Measurements from ENCODE around the gene SLC17A9. TPM values are rescaled to one million over a fixed set of nuclear protein-coding genes. Genes with fewer than 3 reads are reported as not detected.
A peak's percentile ranks its signal among the peaks of the same experiment; 100 is the strongest.

SLC17A9 gene
- polyA plus RNA-seq (ENCODE audit: insufficient read length in 10 of 10), result 1 to 10 TPM in 6 of 10 donors, under 1 TPM in 4; 0.62 to 2.9 (median 1.1) TPM
- long read RNA-seq, donor 1, result 0 reads
- long read RNA-seq, donor 2, result 0 reads
- long read RNA-seq, donor 3, result 0 reads
- long read RNA-seq, donor 4, result 0 reads
- long read RNA-seq, donor 5, partial matches to known transcripts, result 0 of 1 reads
- long read RNA-seq, donor 5, other reads (novel, unspliced or antisense), result 0 of 1 reads
- long read RNA-seq, donor 6, result 0 reads
- long read RNA-seq, donor 7, result 0 reads
- long read RNA-seq, donor 8, result 0 reads
- long read RNA-seq, donor 9, result 0 reads

DNA sequence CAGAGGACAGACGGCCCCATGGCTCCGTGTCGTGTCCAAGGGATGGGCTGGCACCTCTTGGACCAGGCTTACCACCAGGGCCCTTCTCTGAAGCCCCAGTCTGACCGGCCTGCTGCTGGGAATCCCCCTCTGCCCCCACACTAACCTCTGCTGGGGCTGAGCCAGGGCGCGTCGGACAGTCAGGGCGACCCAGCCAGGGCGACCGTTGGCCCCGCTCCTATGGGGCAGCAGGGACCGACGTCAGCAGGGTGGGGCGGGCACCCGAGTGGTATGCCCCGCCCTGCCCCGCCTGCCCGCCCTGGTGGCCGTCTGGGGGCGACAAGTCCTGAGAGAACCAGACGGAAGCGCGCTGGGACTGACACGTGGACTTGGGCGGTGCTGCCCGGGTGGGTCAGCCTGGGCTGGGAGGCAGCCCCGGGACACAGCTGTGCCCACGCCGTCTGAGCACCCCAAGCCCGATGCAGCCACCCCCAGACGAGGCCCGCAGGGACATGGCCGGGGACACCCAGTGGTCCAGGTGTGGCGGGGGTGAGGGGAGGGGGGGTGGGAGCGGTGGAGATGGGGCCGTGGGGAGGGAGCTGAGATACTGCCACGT, at the start of gene SLC17A9:
SLC17A9 (plus strand) TSS at position 337 of the 595 bp plus-strand sequence; CDS start at position 459, 122 bp downstream.
- peak in 1 of 3 donors; percentile 51 for DNase-seq

DNA sequence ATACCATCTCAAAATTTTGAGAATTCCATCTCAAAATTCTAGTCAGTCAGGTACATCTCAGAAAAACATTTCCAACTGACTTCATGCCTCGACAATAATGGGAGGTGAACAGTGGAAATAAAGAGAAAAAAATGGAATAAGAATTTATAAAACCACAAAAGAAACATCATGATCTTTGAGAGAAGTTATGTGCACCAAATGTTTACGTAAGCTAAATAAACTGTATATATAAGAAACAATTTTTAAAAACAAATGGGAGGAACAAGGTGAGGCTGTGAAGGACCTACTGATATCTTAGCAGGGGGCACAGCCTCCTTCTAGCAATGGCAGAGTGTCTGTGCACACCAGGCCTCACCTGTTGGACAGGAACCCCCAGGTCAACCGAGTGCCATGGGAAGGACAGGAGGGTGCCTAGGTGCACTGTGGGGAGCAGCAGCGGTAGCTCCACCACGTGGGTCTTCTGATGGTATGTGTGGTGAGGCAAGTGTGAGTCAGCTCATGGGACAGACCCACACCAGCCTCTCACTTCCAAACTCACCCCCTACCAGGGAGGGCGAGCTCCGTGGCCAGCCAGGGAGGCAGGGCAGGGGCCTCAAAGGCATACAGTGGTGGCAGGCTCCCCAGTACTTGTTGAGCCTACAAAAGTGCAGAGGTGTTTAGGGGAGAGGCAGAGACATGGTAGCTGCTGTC, 49.4 kb upstream of the SLC17A9 start:
- DNase-seq, result no peak

GRCh38 chr20:62905536-62906117, 46.9 kb upstream of the SLC17A9 start:
- DNase-seq, result no peak

DNA sequence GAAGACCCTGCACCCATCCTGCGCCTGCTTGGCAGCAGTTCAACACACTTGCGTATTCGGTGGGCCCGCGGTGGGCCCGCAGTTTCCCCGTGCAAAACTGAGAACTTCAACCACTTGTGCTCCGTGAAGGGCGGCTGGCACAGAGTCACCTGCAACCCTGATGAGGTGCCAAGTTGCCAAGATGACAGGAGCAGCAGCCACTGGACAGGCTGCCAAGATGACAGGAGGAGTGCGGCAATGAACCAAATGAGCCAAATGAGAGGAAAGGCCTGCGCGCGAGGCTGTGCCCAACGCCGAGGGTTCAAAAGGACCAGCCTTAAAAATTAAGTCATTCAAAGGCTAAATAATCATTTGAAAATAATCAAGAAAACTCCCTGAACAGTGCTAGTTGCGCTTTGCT, 46.3 kb upstream of the SLC17A9 start:
- DNase-seq, result no peak

DNA sequence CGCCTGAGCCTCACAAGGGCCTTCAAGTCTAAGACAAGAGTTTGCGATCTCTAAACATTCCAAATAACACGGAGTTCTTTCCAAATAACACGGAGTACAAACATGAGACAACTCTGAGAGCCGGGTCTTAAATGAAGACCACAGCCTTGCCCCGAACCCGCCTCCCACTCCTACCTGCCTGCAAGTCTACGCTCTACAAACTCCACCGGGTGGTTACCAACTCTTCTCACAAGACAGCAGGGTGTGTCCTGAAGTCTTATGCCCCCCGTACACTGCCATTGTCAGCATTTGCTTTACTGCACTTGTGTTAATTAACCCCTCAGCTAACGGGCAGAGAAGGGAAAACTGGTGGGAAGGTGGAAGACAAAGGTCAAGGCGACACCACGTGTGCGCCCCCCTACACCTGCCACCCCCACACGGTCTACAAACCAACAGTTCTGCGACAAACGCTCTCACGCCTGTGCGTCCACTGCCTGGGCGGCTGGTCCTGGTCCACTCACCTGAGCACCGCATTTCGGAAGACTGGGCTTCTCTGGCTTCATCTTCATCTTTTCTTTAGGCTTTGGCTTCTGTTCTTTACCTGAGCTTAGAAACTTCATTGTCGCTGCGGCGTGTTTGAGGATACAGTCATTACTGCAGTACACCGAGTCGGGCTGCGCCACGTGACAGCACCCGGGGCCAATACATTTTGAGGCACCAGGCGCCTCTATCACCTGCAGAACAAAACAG, 45.7 kb upstream of the SLC17A9 start:
- no peak for DNase-seq

DNA sequence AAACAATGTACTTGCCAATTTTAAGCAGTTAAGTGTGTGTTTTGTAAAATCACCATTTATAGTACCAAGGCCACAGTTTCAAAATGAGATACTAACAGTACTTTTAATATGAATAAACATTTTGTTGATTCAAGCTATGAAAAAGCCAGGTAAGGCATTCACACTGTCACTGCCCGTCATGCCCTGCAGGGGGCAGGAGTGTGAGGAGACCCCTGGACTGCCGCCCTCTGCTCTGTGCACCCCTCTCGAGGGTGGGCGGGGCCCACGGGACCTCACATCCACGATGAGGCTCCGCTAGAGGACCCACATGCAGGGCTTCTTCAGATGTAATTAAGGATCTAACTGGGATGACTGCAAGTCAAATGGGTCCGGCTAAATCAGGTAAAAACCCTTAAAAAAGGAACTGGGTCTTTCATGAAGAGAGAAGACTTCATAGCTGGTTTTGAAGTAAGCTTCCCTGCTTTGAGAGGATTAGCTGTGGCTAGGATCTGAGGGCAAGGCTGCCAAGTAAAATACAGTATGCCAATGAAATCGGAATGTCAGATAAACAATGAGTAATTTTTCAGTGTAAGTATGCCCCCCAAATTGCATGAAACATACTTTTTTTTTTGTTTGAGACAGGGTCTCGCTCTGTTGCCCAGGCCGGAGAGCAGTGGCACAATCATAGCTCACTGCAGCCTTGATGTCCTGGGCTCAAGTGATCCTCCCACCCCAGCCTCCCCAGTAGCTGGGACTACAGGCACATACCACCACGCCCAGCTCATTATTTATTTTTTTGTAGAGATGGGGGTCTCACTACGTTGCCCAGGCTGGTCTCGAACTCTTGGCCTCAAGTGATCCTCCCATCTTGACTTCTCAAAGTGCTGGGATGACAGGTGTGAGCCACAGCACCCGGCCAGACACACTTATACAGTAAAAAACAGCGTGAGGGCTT, 44.9 kb upstream of the SLC17A9 start:
- DNase-seq, result no peak

DNA sequence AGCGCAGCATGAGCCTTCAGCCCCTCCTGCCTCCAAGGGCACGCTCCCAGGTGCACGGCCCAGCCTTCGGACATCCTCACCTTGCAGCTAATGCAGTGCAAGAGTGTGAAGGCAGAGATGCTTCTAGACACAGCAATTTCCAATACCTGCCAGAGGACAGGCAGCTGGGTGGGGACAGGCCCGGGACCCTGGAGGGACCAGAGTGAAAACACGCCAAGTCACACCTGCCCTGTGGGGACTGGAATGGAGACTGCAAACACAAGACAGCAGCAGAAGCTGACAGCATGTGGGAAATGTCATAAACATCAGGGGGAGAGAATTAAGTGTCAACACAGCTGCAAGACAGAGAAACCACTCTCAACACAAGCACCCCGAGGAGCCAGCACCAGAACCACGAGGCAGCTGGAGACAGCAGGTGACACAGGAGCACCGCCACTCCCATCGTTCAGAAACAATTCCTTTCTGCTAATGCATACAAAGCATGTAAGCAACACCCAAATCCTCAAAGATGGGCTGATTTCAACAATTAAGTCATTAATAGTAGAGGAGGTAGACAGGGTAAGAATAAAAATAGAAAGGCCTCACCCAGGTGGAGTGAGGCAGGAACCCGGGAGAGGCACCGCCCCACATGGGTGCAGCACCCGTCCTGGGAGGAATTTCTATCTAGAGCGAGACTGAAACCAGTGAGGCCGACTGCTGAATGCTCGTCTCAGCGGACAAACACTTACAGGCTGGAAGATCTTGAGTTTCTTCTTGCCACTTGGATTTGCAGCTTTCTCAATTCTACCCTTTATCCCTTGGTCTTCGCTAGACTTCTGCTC, 43.3 kb upstream of the SLC17A9 start:
- DNase-seq, result no peak

GRCh38 chr20:62910217-62910766, 42.2 kb upstream of the SLC17A9 start:
- no peak for DNase-seq

DNA sequence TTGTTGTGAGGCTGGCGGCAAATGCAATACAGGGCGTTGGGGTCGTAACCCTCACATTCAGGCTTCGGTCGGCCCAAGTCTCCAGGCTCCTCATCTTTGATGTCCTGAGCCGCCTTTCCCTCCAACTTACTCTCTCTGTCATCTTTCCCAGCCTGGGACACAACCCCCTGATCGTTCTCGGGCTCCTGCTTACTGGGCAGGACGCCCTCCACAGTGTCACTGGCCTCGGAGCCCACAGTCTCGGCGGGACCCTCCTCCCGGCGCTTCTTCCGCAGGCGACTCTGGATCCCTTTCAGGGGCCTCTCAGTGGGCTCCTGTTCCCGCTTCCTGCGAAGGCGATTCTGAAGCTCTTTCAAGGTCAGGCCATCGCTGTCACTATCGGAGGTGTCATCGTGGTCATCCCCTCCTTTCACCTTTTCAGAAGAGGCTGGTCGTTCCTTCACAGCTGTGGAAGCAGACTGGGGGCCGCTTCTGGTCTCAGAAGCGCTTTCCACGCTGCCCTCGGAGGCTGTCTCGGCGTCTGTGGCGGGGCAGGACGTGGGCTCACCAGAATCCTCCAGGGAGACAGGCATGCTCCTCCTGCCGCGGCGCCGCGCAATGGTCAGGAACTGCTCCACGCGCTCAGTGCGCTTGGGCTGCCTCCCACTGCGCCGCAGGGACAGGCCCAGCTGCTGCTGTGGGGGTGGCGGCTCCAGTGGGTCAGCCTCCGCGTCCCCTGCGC, 41.6 kb upstream of the SLC17A9 start:
- no peak for DNase-seq

- DNase-seq, result no peak
Measured at GRCh38 chr20:62911701-62912280, 40.7 kb upstream of the SLC17A9 start.

DNA sequence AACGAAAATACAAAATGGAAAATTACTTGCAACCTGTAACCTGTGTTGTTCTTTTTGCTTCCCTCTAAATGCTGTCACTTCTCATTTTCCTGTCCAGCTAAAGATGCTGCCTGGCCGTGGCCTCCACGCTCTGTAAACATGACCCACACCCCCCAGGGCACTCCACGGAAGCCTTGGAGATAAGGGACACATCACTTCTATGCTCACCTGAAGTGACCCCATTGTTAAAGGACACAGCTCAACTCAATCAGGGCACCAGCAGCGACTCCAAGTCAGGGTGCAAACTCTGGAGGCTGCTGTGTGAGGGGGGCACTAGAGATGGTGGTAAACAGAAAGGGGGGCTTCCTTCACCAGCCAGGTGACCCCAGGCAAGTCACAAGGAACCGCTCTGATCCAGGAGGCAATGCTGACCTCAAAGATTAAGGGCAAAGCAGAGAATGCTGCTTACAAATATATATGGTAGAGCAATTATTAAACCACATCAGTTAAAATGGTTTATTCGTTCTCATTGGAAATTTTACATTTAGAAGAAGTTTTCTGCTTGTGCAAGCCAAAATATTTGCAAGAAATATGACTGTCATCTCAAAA, 39.4 kb upstream of the SLC17A9 start:
- no peak for DNase-seq

DNA sequence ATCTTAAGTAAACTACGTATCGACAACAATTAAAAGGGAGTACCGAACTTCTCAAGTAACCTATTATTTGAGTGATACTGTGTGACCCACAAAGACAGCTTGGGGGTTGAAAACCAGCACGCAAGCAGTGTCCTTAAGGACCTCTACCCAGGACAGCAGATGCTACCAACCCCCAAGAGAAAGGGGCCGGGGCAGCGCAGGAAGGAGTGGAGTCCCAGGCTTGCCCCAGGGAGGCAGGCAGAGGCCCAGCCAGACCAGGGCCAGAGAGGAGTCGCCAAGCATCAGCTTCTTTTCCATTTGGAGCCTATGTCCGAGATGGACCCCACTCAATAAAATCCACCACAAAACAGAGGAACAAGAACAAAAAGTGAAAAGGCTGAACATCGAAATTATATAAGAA, 38.1 kb upstream of the SLC17A9 start:
- no peak for DNase-seq

DNA sequence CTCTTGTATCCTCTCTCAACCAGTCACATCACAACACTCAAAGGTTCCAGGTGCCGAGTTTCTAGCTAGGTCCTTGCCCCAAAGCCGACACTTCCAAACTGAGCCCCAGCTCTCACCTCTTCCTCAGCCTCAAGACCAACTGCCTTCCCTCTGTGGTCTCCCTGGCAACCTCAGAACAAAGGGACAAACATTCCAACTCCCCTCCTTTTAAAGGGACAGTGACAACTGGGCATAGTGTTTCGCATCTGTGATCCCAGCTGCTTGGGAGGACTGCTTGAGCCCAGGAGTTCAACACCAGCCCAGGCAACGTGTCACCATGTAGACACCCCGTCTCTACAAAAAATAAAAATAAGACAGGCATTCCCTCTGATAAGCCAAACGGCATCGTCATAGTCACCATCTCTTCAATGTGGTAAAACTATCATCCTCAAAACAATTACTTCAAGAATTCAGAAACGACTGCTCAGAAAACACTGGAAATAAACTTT, 37.5 kb upstream of the SLC17A9 start:
- peak; percentile 35 to 63 (median 46) for DNase-seq

DNA sequence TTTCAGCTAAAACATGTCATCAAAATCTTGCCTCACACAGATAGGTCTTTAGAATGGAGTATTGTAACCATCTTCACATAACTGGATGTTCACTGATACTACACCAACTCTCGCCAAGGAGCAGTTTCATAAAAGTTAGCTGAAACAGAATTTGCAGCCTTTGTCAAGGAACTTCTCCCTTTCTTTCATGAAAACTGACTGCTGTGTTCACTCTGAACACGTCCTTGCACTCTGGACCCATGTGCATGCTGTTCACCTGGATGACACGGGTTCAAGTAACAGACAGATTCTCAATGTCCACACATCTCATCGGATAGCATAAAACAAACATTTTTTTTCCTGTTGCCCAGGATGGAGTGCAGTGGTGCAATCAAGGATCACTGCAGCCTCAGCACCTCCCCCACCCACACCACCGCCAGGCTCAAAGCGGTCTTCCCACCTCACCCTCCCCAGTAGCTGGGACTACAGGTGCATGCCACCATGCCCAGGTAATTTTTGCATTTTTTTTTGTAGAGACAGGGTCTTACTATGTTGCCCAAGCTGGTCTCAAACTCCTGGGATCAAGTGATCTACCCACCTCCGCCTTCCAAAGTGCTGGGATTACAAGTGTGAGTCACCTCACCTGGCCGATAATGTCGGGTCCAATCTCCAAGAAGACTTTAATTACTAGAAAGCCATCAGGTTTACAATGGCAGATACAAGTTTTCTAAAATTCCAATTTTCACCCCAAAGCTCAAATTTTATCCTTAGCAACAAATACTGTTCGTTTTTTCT, 35.6 kb upstream of the SLC17A9 start:
- no peak for DNase-seq

- no peak for DNase-seq
Measured at GRCh38 chr20:62917720-62918119, 34.8 kb upstream of the SLC17A9 start.

DNA sequence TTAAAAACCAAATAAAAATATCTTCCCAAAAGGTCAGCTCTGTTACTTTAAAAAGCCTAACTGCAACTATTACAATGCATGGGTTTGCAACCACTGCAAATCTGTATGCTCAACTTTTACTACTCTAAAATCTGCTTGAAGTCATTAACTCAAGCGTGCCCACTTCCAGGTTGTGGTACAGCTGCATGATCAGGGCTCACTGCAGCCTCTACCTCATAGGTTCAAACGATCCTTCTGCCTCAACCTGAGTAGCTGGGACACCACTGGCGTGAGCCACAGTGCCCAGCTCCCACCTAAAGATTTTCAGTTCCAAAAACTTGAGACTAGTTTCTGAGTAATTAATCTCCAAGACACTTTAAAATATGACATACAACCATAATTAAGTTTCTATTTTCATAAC, 34.4 kb upstream of the SLC17A9 start:
- no peak for DNase-seq

- DNase-seq, result no peak
Measured at GRCh38 chr20:62918831-62919230, 33.7 kb upstream of the SLC17A9 start.
